Measurements from ENCODE around the gene TRAPPC2L. TPM values are rescaled to one million over a fixed set of nuclear protein-coding genes. Genes with fewer than 3 reads are reported as not detected.

Gene TRAPPC2L
- total and polyA plus RNA-seq, 2 of the 13 experiments (the other 11 are each of a cell fraction or from before 2014, with no cell fraction given), result 96.3 to 107 TPM

DNA sequence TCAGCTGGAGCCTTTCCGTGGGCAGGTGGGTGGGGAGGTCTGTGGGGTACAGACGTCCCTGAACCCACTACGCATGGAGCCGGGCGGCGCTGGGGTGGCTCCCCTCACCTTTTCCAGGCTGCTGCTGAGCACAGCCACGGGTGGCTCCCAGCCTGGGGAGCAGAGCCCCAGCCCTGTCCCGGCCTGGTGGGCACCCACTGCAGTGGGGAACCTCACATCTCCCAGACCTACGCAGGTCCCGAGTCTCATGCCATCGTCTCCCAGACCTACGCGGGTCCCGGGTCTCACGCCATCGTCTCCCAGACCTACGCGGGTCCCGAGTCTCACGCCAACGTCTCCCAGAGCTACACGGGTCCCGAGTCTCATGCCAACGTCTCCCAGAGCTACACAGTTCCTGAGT is 28.2 kb upstream of the TRAPPC2L start:
- ATAC-seq (no peak), DNase-seq (ENCODE audit: low spot score) (no peak), FAIRE-seq (no peak)
- WGBS (ENCODE audit: low lambda C conversion rate), result 86% methylated on average over 20 of the region's 24 CpGs
- Histone ChIP-seq H3K27ac (ENCODE audit: extremely low read length, insufficient read depth, low read length) (no peak overlapping the region), H3K79me2 (ENCODE audit: insufficient read depth, low read length) (no peaks in the 10 kb centered on the region), H3K4me2 (ENCODE audit: low read depth, low read length) (no peak overlapping the region), H3K9ac (ENCODE audit: insufficient read depth, low read depth, low read length) (no peak overlapping the region), H3K4me1 (ENCODE audit: insufficient read depth, low read length) (0 out of 2 replicates have a peak, but pooled peaks cover 7% of the 10 kb centered on the region), H3K4me3 (replicated peaks in 1 of 3; ENCODE audit: insufficient read depth in 1 of 3, low read depth in 2 of 3, low read length in 3 of 3) (no peak overlapping the region), H3K27me3 (ENCODE audit: control insufficient read depth in 1 of 2, insufficient read depth in 2 of 2, low read length in 2 of 2) (no peaks in the 10 kb centered on the region), H2AFZ (ENCODE audit: low read length) (no peak overlapping the region), H3K36me3 (replicated peaks in 1 of 2; ENCODE audit: control insufficient read depth in 1 of 2, insufficient read depth in 2 of 2, low read length in 2 of 2) (no peaks in the 10 kb centered on the region), H3K9me3 (ENCODE audit: low read length) (no peaks in the 10 kb centered on the region), H4K20me1 (ENCODE audit: insufficient read depth, low read length) (no peaks in the 10 kb centered on the region)
- intact Hi-C loops (cut with micrococcal nuclease; ENCODE audit: unreplicated experiment) (no loop called here), in situ Hi-C loops (cut with HindIII; ENCODE audit: extremely low pct_ligation_motif_present, low pct_unique_long_range_greater_than_20kb) (no loop called here)
- no TSS peak for BruUV-seq (replicated peaks)
- CTCF ChIA-PET (ENCODE audit: low intra/inter-chr PET ratio, low total read pairs), result no interaction called here
- no peak for TF ChIP-seq NCOA2 (CRISPR knock-in tag; IDR thresholded peaks at IDR 0.05)
- no peak for TF ChIP-seq NRL (CRISPR knock-in tag; IDR thresholded peaks at IDR 0.05; ENCODE audit: borderline replicate concordance)
- no peak for TF ChIP-seq TAF1 (CRISPR knock-in tag; IDR thresholded peaks at IDR 0.05)
- no peak for TF ChIP-seq AHR (CRISPR knock-in tag; IDR thresholded peaks at IDR 0.05)
- TF ChIP-seq ZBTB42 (CRISPR knock-in tag; IDR thresholded peaks at IDR 0.05), result no peak
- TF ChIP-seq JDP2 (CRISPR knock-in tag; IDR thresholded peaks at IDR 0.05; ENCODE audit: borderline replicate concordance), result no peak
- TF ChIP-seq, protein P1, sequence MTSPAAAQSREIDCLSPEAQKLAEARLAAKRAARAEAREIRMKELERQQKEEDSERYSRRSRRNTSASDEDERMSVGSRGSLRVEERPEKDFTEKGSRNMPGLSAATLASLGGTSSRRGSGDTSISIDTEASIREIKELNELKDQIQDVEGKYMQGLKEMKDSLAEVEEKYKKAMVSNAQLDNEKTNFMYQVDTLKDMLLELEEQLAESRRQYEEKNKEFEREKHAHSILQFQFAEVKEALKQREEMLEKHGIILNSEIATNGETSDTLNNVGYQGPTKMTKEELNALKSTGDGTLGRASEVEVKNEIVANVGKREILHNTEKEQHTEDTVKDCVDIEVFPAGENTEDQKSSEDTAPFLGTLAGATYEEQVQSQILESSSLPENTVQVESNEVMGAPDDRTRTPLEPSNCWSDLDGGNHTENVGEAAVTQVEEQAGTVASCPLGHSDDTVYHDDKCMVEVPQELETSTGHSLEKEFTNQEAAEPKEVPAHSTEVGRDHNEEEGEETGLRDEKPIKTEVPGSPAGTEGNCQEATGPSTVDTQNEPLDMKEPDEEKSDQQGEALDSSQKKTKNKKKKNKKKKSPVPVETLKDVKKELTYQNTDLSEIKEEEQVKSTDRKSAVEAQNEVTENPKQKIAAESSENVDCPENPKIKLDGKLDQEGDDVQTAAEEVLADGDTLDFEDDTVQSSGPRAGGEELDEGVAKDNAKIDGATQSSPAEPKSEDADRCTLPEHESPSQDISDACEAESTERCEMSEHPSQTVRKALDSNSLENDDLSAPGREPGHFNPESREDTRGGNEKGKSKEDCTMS (CRISPR knock-in tag; conservative IDR thresholded peaks at IDR 0.05), result no peak
- no peak for TF ChIP-seq PHB2 (IDR thresholded peaks at IDR 0.05; ENCODE audit: partially characterized antibody)
- TF ChIP-seq ZNF354B (CRISPR knock-in tag; IDR thresholded peaks at IDR 0.05), result no peak
- TF ChIP-seq NCOA5 (CRISPR knock-in tag; IDR thresholded peaks at IDR 0.05), result no peak
- TF ChIP-seq CEBPG (CRISPR knock-in tag; IDR thresholded peaks at IDR 0.05), result no peak
- TF ChIP-seq ASH2L (IDR thresholded peaks at IDR 0.05; ENCODE audit: insufficient read length, low read depth, low read length), result no peak
- POLR2A ChIA-PET, result no interaction called here

Data from HepG2 (cell line).